Prostate gland (tissue), 2 donors: ENCODE results near the gene ALDH1A2.

ENCODE experiments used
- POLR2A ChIP-seq: fragments of 450-650 bp; IDR thresholded peaks from one replicate; pipeline ENCODE4 v1.6.1; 2016; ENCODE audit warnings: antibody characterized with exemption, mild to moderate bottlenecking
- POLR2AphosphoS5 ChIP-seq: sonication (generic); formaldehyde crosslinking; IDR thresholded peaks from one replicate; pipeline ENCODE4 v1.6.1; 2017; ENCODE audit warnings: antibody characterized with exemption
- TF ChIP-seq, protein P1 (sequence below), 4 experiments: fragments of 200-600 bp in 2 of 4; fragments of 450-650 bp in 2 of 4; sonication (generic) in 2 of 4; IDR thresholded peaks; 1 replicate in 3 of 4; 2 replicates in 1 of 4; pipeline ENCODE4 v1.5.1; 2016 to 2019; ENCODE audit warnings: antibody characterized with exemption in 4 of 4, mild to moderate bottlenecking in 2 of 4, moderate library complexity in 2 of 4

DNA sequence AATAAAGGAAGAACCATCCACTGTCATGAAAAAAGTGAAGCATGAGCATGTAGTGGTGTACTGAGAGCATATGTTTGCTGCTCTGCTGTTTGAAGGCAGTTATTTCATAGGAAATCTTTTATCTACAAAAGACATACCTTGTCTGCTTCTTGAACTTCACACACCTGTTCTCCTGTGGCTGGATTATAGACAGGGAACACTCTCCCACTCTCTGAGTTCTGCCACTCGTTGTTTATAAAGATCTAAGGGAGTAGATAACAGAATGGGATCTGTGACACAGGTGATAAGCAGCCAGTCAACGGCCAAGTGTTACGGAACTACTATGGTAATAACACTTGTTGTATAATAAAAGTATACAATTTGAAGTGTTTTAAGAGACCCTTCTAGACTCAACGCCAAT, 51.5 kb downstream of the ALDH1A2 start:
- TF ChIP-seq POLR2AphosphoS5 (no peak), POLR2A (no peak)
- TF ChIP-seq, protein P1, sequence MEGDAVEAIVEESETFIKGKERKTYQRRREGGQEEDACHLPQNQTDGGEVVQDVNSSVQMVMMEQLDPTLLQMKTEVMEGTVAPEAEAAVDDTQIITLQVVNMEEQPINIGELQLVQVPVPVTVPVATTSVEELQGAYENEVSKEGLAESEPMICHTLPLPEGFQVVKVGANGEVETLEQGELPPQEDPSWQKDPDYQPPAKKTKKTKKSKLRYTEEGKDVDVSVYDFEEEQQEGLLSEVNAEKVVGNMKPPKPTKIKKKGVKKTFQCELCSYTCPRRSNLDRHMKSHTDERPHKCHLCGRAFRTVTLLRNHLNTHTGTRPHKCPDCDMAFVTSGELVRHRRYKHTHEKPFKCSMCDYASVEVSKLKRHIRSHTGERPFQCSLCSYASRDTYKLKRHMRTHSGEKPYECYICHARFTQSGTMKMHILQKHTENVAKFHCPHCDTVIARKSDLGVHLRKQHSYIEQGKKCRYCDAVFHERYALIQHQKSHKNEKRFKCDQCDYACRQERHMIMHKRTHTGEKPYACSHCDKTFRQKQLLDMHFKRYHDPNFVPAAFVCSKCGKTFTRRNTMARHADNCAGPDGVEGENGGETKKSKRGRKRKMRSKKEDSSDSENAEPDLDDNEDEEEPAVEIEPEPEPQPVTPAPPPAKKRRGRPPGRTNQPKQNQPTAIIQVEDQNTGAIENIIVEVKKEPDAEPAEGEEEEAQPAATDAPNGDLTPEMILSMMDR (IDR thresholded peaks at IDR 0.05), result no peak
